HepG2 (cell line): ENCODE results near the gene NELFCD.

Source experiments
- ELF4 ChIP-seq: sonication (generic); formaldehyde crosslinking; IDR thresholded peaks from 2 replicates; pipeline ENCODE4 v1.5.0; 2020; ENCODE audit warnings: missing genetic modification reagents, mild to moderate bottlenecking, moderate library complexity, borderline replicate concordance
- NCOA1 ChIP-seq: sonication (generic); formaldehyde crosslinking; IDR thresholded peaks from 2 replicates; pipeline ENCODE4 v1.9.0; 2021; ENCODE audit warnings: missing genetic modification reagents
- STAG1 ChIP-seq: sonication (generic); formaldehyde crosslinking; IDR thresholded peaks from 2 replicates; pipeline ENCODE4 v1.4.0; 2020; ENCODE audit warnings: missing genetic modification reagents
- TF ChIP-seq, protein P1 (sequence below): sonication (generic); formaldehyde crosslinking; IDR thresholded peaks from 2 replicates; pipeline ENCODE4 v1.5.0; 2020; ENCODE audit warnings: missing genetic modification reagents, mild to moderate bottlenecking, borderline replicate concordance

- no peak for TF ChIP-seq STAG1 (CRISPR knock-in tag)
- TF ChIP-seq, protein P1, sequence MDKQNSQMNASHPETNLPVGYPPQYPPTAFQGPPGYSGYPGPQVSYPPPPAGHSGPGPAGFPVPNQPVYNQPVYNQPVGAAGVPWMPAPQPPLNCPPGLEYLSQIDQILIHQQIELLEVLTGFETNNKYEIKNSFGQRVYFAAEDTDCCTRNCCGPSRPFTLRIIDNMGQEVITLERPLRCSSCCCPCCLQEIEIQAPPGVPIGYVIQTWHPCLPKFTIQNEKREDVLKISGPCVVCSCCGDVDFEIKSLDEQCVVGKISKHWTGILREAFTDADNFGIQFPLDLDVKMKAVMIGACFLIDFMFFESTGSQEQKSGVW (CRISPR knock-in tag) = 0 out of 2 replicates have a peak, but pooled peaks have one; percentile 73
- TF ChIP-seq NCOA1 (CRISPR knock-in tag) = no peak
- no peak for TF ChIP-seq ELF4
These were observed 61.2 kb downstream of the NELFCD start, which contains the start of gene PRELID3B for GRCh38 chr20:59042151-59042795.
